Measurements from ENCODE around the gene PREX1.
"Not testable (repeated sequence)": the region's sequence is repeated elsewhere in the genome, so short reads cannot be mapped to it uniquely, and the experiment has no call there.

PREX1 gene

DNA sequence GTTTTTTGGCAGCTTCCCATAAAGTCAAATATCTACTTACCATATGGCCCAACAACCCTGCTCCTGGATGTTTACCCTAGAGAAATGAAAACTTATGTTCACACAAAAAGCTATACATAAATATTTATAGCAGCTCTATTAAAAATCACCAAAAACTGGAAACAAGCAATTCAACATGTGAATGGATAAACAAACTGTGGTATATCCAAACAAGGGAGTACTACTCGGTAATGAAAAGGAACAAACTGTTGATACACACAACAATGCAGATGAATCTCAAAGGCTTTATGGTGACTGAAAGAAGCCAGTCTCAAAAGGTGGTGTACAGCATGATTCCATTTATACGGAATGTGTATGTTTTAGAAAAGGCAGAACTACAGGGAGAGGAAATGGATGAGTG lies 48.4 kb downstream of the PREX1 start:
- DNase-seq (ENCODE audit: low read depth, low spot score): no peak
- Histone ChIP-seq H3K36me3 (ENCODE audit: insufficient read depth, insufficient read length, low read length) (no peaks in the 10 kb centered on the region), H3K9me3 (ENCODE audit: insufficient read depth, low read length) (peaks cover 33% of the 10 kb centered on the region), H3K9ac (ENCODE audit: insufficient read length, low read depth) (no peak overlapping the region), H3K27me3 (ENCODE audit: insufficient read depth, insufficient read length) (no peaks in the 10 kb centered on the region), H3K4me1 (ENCODE audit: insufficient read depth, insufficient read length) (peaks cover 3% of the 10 kb centered on the region), H3K4me3 (ENCODE audit: insufficient read length, low read depth) (no peak overlapping the region)
- no peak for TF ChIP-seq YY1 (IDR thresholded peaks at IDR 0.05; ENCODE audit: insufficient read depth, insufficient read length)
- no peak for TF ChIP-seq ZNF274 (IDR thresholded peaks at IDR 0.05; ENCODE audit: low read depth, low read length)
- TF ChIP-seq SUZ12 (IDR thresholded peaks at IDR 0.05; ENCODE audit: extremely low read depth, insufficient read depth, insufficient read length): no peak

DNA sequence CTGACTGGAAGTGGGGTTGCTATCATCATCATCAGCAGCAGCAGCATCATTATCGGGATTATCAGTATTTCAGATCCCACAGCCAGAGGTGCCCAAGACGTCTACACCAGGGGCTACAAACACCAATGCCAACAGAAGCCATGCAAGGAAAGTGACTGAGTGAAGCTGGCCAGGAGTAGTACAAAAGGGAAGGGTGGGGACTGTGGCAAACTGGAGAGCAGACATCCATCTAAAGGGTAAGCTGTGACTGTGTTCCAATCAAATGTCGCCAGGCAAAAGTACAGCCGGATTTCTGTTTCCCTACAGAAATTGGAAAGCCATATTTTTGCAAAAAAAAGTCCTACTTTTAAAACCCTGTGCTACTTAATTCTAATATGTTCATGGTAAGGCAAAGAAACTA lies 50.0 kb downstream of the PREX1 start:
- DNase-seq (ENCODE audit: low read depth, low spot score): no peak
- Histone ChIP-seq H3K36me3 (ENCODE audit: insufficient read depth, insufficient read length, low read length) (no peaks in the 10 kb centered on the region), H3K27me3 (ENCODE audit: insufficient read depth, insufficient read length) (no peaks in the 10 kb centered on the region), H3K4me1 (ENCODE audit: insufficient read depth, insufficient read length) (peaks cover 5% of the 10 kb centered on the region), H3K4me3 (ENCODE audit: insufficient read length, low read depth) (no peak overlapping the region), H3K9ac (ENCODE audit: insufficient read length, low read depth) (no peak overlapping the region), H3K9me3 (ENCODE audit: insufficient read depth, low read length) (peaks cover 33% of the 10 kb centered on the region)
- TF ChIP-seq SUZ12 (IDR thresholded peaks at IDR 0.05; ENCODE audit: extremely low read depth, insufficient read depth, insufficient read length): no peak
- no peak for TF ChIP-seq YY1 (IDR thresholded peaks at IDR 0.05; ENCODE audit: insufficient read depth, insufficient read length)
- TF ChIP-seq ZNF274 (IDR thresholded peaks at IDR 0.05; ENCODE audit: low read depth, low read length): no peak

DNA sequence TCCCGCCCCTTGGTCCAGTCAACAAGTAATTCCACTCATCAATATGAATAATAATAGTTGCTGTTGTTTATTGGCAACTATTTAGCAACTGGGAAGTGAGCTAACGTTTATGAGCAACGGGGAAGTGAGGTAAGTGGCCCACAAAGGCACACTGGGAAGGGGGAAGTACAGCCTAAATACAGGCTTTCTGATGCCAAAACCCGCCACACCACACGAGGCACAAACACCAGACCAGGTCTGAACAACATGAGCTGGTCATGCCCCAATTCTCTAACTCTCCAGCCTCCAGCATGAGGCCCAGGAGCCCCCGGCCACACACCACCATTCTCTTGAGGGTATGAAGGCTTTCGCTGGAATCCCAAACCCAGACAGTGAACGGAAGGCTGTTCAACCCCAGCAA lies 50.8 kb downstream of the PREX1 start:
- DNase-seq (ENCODE audit: low read depth, low spot score): no peak
- Histone ChIP-seq H3K4me3 (ENCODE audit: insufficient read length, low read depth) (no peak overlapping the region), H3K4me1 (ENCODE audit: insufficient read depth, insufficient read length) (peaks cover 5% of the 10 kb centered on the region), H3K27me3 (ENCODE audit: insufficient read depth, insufficient read length) (no peaks in the 10 kb centered on the region), H3K9ac (ENCODE audit: insufficient read length, low read depth) (no peak overlapping the region), H3K36me3 (ENCODE audit: insufficient read depth, insufficient read length, low read length) (no peaks in the 10 kb centered on the region), H3K9me3 (ENCODE audit: insufficient read depth, low read length) (peaks cover 33% of the 10 kb centered on the region)
- no peak for TF ChIP-seq YY1 (IDR thresholded peaks at IDR 0.05; ENCODE audit: insufficient read depth, insufficient read length)
- TF ChIP-seq ZNF274 (IDR thresholded peaks at IDR 0.05; ENCODE audit: low read depth, low read length): no peak
- no peak for TF ChIP-seq SUZ12 (IDR thresholded peaks at IDR 0.05; ENCODE audit: extremely low read depth, insufficient read depth, insufficient read length)

DNA sequence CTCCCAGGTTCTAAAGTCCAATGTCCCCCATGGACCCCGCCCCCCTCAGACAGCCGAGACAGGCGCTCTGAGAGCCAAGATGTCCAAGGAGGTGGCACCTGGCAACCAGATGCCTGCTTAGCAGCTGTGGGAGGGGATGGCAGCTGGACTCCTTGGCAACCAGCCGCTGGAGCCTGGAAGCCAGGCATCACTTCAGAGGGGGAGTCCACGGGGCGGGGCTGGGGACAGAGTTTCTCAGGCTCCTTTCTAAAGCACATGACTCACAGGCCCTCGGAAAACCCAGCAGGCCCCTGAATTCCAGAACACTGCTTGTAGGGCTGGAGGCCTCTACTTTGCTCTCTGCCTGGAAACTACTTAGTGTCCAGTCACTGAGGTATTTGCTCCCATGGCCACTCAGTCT lies 51.5 kb downstream of the PREX1 start:
- Histone ChIP-seq H3K9me3 (ENCODE audit: insufficient read depth, low read length) (peaks cover 33% of the 10 kb centered on the region), H3K4me3 (ENCODE audit: insufficient read length, low read depth) (no peak overlapping the region), H3K4me1 (ENCODE audit: insufficient read depth, insufficient read length) (peaks cover 5% of the 10 kb centered on the region), H3K9ac (ENCODE audit: insufficient read length, low read depth) (no peak overlapping the region), H3K36me3 (ENCODE audit: insufficient read depth, insufficient read length, low read length) (no peaks in the 10 kb centered on the region), H3K27me3 (ENCODE audit: insufficient read depth, insufficient read length) (no peaks in the 10 kb centered on the region)
- TF ChIP-seq SUZ12 (IDR thresholded peaks at IDR 0.05; ENCODE audit: extremely low read depth, insufficient read depth, insufficient read length) (no peak), ZNF274 (IDR thresholded peaks at IDR 0.05; ENCODE audit: low read depth, low read length) (no peak), YY1 (IDR thresholded peaks at IDR 0.05; ENCODE audit: insufficient read depth, insufficient read length) (no peak)
- DNase-seq (ENCODE audit: low read depth, low spot score): no peak

DNA sequence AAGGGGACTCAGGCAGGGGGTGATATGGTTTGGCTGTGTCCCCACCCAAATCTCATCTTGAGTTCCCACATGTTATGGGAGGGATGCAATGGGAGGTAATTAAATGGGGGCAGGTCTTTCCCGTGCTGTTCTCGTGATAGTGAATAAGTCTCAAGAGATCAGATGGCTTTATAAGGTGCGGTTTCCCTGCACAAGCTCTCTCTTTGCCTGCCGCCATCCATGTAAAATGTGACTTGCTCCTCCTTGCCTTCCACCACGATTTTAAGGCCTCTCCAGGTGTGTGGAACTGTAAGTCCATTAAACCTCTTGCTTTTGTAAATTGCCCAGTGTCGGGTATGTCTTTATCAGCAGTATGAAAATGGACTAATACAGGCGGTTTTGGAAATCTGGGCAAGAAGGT lies 52.3 kb downstream of the PREX1 start:
- not testable (repeated sequence) for H3K4me3 ChIP-seq (ENCODE audit: insufficient read length, low read depth); DNase-seq (ENCODE audit: low read depth, low spot score); H3K4me1 ChIP-seq (ENCODE audit: insufficient read depth, insufficient read length); H3K27me3 ChIP-seq (ENCODE audit: insufficient read depth, insufficient read length); H3K9ac ChIP-seq (ENCODE audit: insufficient read length, low read depth); H3K36me3 ChIP-seq (ENCODE audit: insufficient read depth, insufficient read length, low read length)
- peaks cover 29% of the 10 kb centered on the region for H3K9me3 ChIP-seq (ENCODE audit: insufficient read depth, low read length)

DNA sequence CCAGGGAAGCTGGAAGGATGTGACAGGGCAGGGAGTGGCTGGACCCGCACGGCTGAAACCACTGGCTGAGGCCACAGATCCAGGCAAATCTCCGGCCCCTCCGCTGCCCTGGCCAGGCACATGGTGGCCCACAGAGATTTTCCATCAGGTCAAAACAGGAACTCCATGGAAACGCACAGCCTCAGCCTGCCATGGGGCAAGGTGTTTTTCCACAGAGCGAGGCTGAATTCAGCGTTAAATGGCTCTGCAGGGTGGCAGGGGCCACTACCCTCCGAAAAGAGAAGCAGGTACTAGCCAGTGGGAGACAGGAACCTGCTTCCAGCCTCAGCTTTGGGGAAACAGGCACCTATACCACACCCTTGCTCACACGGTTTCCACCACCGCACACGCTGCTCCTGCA lies 53.1 kb downstream of the PREX1 start:
- H3K4me3 ChIP-seq (ENCODE audit: insufficient read length, low read depth): no peak overlapping the region

DNA sequence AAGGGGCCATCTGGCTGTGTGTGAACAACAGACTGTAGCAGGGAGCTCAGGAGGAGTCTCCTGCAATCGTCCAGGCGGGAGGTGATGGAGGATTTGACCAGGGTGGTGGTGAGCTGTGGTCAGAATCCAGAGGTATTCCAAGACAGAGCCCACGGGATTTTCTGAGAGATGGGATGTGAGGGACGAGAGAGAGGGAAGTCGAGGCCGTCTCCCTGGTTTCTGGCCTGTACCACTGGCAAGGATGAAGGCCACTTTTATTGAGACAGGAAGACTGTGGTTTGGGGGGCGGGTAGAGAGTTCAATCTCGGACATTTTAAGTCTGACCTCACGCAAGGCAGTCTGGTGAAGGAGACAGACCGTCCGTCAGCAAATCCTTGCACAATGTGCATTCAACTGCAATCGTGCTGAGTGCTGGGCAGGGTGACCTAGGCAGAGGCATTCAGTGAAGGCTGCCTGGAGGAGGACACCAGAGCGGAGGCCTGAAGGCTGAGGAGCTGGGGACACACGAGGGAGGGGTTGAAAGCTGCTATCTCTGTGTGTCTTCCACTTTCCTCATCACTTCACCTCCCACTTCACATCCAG lies 53.9 kb downstream of the PREX1 start:
- H3K27me3 ChIP-seq (ENCODE audit: insufficient read depth, insufficient read length): no peaks in the 10 kb centered on the region
- no peak for DNase-seq (ENCODE audit: low read depth, low spot score)
- no peak overlapping the region for H3K9ac ChIP-seq (ENCODE audit: insufficient read length, low read depth)
- H3K4me1 ChIP-seq (ENCODE audit: insufficient read depth, insufficient read length): peaks cover 19% of the 10 kb centered on the region
- H3K4me3 ChIP-seq (ENCODE audit: insufficient read length, low read depth): no peak overlapping the region
- H3K9me3 ChIP-seq (ENCODE audit: insufficient read depth, low read length): peaks cover 13% of the 10 kb centered on the region; the same call in 1 of the 2 replicates
- no peak for TF ChIP-seq SUZ12 (IDR thresholded peaks at IDR 0.05; ENCODE audit: extremely low read depth, insufficient read depth, insufficient read length)
- TF ChIP-seq ZNF274 (IDR thresholded peaks at IDR 0.05; ENCODE audit: low read depth, low read length): no peak
- TF ChIP-seq YY1 (IDR thresholded peaks at IDR 0.05; ENCODE audit: insufficient read depth, insufficient read length): no peak
- H3K36me3 ChIP-seq (ENCODE audit: insufficient read depth, insufficient read length, low read length): no peaks in the 10 kb centered on the region

More for the DNA sequence above, 53.1 kb downstream of the PREX1 start:
- no peak for TF ChIP-seq SUZ12 (IDR thresholded peaks at IDR 0.05; ENCODE audit: extremely low read depth, insufficient read depth, insufficient read length)
- no peak for TF ChIP-seq ZNF274 (IDR thresholded peaks at IDR 0.05; ENCODE audit: low read depth, low read length)
- no peak for TF ChIP-seq YY1 (IDR thresholded peaks at IDR 0.05; ENCODE audit: insufficient read depth, insufficient read length)
- Histone ChIP-seq H3K27me3 (ENCODE audit: insufficient read depth, insufficient read length) (no peaks in the 10 kb centered on the region), H3K9me3 (ENCODE audit: insufficient read depth, low read length) (peaks cover 20% of the 10 kb centered on the region), H3K36me3 (ENCODE audit: insufficient read depth, insufficient read length, low read length) (no peaks in the 10 kb centered on the region), H3K4me1 (ENCODE audit: insufficient read depth, insufficient read length) (peaks cover 11% of the 10 kb centered on the region), H3K9ac (ENCODE audit: insufficient read length, low read depth) (no peak overlapping the region)
- no peak for DNase-seq (ENCODE audit: low read depth, low spot score)

Data from NT2/D1 (cell line).